T-helper 1 cell treated with Interleukin-12 subunit alpha and Interleukin-12 subunit beta and Interleukin-4 antibody, amounts not matched to agents 30 ng/mL and 1 ng/mL, for 36 hours (primary cell): ENCODE measurements around the gene HMGCS2. TPM values are rescaled to one million over a fixed set of nuclear protein-coding genes. Genes with fewer than 3 reads are reported as not detected.
"Not testable (repeated sequence)": the region's sequence is repeated elsewhere in the genome, so short reads cannot be mapped to it uniquely, and the experiment has no call there.

ENCODE experiments used
- intact Hi-C: fragments of 100-400 bp; cut with micrococcal nuclease; formaldehyde crosslinking; loops from one replicate; pipeline ENCODE4 v1.15.1; 2024
- total RNA-seq: library from RNA; stranded (reverse); gene quantifications from 2 replicates; pipeline ENCODE4 v1.2.3, GENCODE V29; 2022

Gene HMGCS2
- total RNA-seq, 1 donor from 2014 or later = not detected

DNA sequence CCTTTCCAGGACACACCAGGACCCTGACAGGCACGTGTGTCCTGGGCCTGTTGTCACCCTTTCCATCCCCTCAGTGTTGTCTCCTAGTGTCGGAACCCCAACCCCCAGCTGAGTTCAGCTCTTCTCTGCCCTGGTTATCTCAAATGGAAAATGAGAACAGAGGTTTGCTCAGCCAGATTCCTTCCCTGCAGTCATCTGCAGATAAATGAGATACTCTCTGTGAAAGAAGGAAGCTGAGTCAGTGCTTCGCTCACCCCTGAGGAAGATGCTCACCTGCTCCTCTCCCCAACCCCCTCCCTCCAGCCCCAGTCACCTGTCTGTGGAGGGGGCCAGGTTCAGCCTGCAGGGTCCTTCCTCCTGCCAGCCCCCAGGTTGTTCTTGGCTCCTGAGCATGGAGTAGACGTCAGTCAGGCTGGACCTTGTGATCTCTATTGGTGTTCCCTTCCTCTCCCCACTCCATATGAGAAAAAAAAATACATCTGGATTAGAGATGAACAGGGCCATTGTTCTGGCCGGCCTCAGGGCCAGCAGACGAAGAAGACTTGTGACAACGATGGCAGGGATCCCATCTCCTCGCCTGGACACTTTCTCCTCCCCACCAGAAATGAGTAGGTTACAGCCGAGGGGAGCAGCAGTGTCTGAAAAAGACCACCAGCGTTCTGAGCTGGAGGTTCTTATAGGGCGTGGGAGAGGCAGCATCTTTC is 36.1 kb downstream of the HMGCS2 start:
- intact Hi-C loops = no loop called here

GRCh38 chr1:119731741-119732430 is 36.8 kb downstream of the HMGCS2 start:
- intact Hi-C loops = loop anchor here (2.0 kb wide), 1 partner anchor 19 kb away; no protein-coding TSS in a partner anchor

- intact Hi-C loops = loop anchor here (2.0 kb wide), 1 partner anchor 20 kb away; no protein-coding TSS in a partner anchor
Observed at GRCh38 chr1:119731060-119731459, 37.6 kb downstream of the HMGCS2 start.

GRCh38 chr1:119729044-119729443 is 39.7 kb downstream of the HMGCS2 start:
- intact Hi-C loops = no loop called here

DNA sequence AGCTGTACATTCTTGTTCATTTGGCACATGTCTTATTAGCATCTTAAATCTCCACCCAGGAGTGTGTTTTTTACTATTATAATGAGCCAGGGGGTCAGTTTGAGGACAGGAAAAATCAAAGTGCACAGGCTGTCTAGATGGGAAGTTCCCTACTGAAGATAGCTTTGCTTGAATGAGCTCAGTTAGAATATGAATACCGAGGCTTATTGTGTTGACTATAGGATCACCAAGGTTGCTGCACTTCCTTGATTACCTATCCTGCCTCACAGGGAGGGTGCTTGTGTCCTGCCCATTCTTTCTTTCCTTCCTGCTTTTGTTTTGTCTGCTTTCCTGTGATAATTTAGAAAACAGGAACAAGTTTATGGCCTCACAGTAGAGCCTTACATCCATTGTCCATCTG is 40.7 kb downstream of the HMGCS2 start:
- intact Hi-C loops = no loop called here

- intact Hi-C loops = no loop called here
Observed at GRCh38 chr1:119725626-119726025, 43.1 kb downstream of the HMGCS2 start.

DNA sequence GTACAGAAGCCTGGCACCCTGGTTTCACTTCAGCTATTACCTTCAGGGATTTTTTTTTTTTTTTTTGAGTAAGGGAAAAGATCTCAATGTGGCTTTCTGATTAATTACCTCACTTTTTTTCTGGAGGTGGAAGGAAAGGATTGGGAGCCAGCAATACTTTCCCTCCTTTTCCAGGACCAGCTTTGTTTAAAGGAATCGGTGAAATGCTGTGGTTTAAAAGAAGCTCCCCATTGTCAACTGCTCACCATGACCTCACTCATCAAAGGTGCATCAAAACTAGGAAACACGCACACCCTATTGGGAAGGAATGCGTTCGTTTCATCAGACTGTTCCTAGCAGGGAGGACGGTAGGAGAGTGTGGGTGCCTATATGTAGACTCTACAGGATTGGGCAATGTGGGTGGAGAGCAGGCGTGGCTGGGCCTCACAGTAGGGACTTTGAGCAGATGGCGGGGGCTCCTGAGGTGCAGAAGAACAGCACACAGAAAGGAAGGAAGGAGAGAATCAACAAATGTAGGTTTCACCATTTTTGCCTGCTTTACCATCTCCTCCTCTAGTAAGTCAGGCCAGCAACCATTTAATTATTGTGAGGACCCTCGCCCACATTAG is 44.0 kb downstream of the HMGCS2 start:
- intact Hi-C loops = no loop called here

DNA sequence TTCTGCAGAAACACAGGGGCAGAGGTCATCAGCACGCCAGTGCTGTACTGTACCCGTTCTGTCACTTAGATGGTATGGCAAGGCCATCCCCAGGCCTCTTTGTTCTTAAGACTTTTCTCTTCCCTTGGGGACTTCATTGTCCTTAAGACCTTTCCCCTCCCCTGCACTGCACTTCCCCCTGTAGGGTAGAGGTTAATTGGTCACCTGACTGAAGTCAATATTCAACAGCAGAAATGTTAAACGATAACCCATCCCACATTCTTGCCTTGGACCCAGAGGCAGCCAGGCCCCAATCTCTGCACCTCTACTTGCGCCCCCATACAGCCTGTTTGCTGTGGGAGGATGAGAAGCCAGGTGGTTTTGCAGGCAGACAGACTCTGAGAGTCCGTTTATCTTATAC is 46.8 kb downstream of the HMGCS2 start:
- intact Hi-C loops = no loop called here

DNA sequence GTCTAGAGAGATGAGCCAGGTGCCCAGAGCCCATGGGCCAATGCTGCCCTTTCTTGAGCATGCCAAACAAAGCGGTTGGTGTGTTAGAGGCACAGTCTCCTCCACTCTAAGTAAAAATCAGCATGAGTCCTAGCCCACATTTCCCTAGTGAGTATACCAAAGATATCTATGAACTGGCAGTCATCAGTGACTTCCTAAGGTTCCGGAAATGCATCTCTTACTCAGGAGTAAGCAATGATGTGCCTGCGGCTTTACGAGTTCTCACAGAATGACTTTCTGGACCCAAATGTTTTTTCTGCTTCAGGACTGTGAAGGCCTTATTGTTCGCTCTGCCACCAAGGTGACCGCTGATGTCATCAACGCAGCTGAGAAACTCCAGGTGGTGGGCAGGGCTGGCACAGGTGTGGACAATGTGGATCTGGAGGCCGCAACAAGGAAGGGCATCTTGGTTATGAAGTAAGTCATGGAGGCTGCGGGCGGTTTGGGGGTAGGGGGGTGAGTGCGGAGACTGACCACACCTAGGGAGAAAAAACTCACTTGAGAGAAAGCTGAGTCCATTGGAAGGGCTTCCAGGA is 47.8 kb downstream of the HMGCS2 start:
- intact Hi-C loops = no loop called here

- intact Hi-C loops = no loop called here
Observed at GRCh38 chr1:119718972-119719371, 49.7 kb downstream of the HMGCS2 start.

- intact Hi-C loops = no loop called here
Observed at GRCh38 chr1:119718409-119718808, 50.3 kb downstream of the HMGCS2 start.

DNA sequence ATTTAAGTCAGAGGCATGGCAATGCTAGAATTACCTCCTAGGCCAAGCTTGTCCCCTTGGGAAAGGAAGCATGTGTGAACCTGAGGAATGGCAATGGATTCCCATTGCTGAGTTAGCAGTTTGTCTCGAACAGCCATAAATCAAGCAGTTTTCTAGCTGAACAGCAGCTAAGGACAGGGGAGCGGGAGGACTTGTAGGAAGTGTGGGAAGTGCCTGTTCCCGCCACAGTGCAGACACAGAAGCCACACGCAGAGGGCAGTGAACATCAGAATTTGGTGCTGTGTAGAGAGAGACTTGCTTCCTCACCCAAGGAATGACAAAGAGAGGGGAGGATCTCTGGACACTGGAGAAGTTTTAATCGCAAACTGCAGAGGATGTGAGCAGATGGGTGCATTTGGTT is 53.2 kb downstream of the HMGCS2 start:
- intact Hi-C loops = no loop called here

DNA sequence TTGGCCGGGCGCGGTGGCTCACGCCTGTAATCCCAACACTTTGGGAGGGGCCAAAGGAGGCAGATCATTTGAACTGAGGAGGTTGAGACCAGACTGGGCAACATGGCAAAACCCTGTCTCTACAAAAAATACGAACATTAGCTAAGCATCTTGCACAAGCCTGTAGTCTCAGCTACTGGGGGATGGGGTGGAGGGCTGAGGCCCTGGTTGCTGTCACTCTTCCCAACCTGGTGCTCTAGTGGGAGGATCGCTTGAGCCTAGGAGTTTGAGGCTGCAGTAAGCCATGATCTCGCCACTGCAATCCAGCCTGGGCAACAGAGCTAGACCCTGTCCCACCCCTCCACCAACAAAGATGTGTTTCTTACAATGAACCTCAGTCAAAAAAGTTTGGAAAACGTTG is 54.1 kb downstream of the HMGCS2 start:
- intact Hi-C loops = no loop called here

DNA sequence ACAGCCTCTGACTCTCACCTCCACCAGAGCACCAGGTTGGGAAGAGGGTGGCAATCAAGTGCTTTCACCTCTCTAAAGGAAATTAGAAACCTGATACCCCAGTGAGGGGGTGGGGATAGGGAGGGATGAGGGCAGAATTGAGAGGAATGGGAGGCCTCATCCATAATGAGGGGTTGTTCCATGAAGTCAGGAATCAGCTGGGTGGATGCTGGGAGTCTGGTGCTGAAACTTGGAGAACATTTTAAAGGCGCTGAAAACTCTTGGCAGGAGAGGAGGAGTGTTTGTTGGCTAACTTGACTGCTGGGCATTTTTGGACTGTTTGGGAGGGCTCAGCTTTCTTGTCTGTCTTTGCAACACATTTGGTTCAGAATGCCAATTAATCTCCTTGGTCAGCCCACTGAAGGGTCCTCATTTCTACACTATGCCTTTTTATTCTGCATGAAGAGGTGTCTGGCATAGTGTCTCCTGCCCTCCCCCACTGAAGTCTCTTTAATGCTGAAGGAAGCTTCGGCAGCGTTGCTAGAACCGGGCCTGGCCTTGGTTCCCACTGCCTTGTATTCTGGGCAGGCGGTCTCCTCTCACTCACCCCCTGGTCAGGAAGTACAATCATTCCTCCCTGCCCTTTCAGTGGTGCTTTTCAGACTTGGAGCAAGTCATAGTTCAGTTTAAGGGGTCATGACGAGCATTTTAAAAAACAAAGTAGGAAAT is 54.8 kb downstream of the HMGCS2 start:
- intact Hi-C loops = no loop called here

DNA sequence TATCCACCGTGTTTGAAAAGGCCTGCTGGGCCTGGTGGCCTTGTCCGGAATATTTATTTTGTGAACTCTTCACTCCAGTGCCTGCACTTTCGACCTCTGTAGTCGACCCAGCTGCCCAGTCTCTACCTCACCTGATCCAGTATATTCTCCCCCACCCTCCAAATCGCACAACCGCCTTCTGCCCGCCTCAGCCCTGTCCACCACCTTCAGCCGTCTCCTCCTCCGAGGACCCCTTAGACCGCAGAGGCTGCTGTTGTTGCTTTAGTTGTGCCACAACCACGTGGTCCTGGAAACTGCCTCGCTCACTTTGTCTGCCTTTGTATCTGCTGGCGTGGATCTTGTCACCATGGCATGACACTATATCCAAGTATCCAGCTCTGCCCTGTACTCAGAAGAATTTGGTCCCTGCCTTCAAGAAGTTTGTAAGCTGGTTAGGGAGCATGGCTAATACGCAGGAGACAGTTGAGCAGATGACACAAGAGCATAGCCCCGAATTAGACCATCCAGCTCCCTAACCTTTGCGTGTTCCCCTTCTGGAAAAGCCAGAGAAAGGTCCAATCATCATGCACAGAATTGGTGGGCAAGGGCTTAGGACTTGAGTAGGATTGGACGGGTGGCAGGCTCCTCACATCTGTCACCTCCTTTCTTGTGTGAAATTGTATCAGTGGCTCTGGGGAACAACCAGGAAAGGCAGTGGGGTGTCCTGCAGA is 55.5 kb downstream of the HMGCS2 start:
- intact Hi-C loops = no loop called here

GRCh38 chr1:119712342-119713038 is 56.2 kb downstream of the HMGCS2 start:
- intact Hi-C loops = no loop called here

DNA sequence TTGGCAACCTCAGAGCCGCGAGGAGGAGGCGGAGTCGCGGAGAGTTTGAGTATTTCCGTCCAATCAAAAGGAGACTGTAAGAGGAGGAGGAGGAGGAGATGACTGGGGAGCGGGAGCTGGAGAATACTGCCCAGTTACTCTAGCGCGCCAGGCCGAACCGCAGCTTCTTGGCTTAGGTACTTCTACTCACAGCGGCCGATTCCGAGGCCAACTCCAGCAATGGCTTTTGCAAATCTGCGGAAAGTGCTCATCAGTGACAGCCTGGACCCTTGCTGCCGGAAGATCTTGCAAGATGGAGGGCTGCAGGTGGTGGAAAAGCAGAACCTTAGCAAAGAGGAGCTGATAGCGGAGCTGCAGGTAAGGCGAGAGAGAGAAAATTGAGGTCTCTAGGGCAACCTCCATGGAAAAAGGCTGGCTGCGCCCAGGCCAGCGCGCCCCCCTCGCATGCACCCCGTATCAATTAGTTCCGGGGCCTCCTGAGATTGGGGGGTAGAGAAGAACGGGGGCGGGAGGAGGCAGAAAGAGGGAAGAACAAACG is 56.8 kb downstream of the HMGCS2 start, which contains the start of gene PHGDH:
TSS of gene PHGDH (plus strand) at position 131 of the 538 bp plus-strand sequence. CDS start at position 220, 89 bp downstream.
- intact Hi-C loops = no loop called here

- intact Hi-C loops = not testable (repeated sequence)
Observed at GRCh38 chr1:119711356-119711803, 57.3 kb downstream of the HMGCS2 start.

- intact Hi-C loops = not testable (repeated sequence)
Observed at GRCh38 chr1:119706599-119706998, 62.1 kb downstream of the HMGCS2 start.
